ENCODE data around the gene PTPRZ1. TPM values are rescaled to one million over a fixed set of nuclear protein-coding genes. Genes with fewer than 3 reads are reported as not detected.

PTPRZ1 gene
- polyA plus RNA-seq, 3 donors, result not detected

GRCh38 chr7:121837462-121837861, 35.5 kb upstream of the PTPRZ1 start:
- Mint-ChIP-seq H3K9me3 (no peaks in the 10 kb centered on the region), H3K27me3 (ENCODE audit: low read depth in 3 of 3) (no peaks in the 10 kb centered on the region), H3K36me3 (no peaks in the 10 kb centered on the region), H3K4me3 (no peak overlapping the region), H3K4me1 (no peaks in the 10 kb centered on the region), H3K27ac (no peak overlapping the region)
- H4K20me1 ChIP-seq (ENCODE audit: insufficient read depth, low read length), result no peaks in the 10 kb centered on the region
- TF ChIP-seq CTCF (IDR thresholded peaks at IDR 0.05), result no peak
- H3K27me3 ChIP-seq (ENCODE audit: control insufficient read depth in 2 of 2, insufficient read depth in 2 of 2, low read length in 2 of 2), result no peaks in the 10 kb centered on the region
- no peak overlapping the region for H2AFZ ChIP-seq (ENCODE audit: insufficient read depth, low read depth, low read length, poor library complexity, severe bottlenecking)
- intact Hi-C loops (cut with micrococcal nuclease), result no loop called here
- DNase-seq, result no peak
- H3K27ac ChIP-seq (ENCODE audit: low read depth in 1 of 2, low read length in 2 of 2), result no peak overlapping the region
- H3K4me1 ChIP-seq (ENCODE audit: control insufficient read depth in 1 of 2, insufficient read depth in 2 of 2, low read length in 2 of 2), result no peaks in the 10 kb centered on the region
- no peak overlapping the region for H3K9ac ChIP-seq (ENCODE audit: insufficient read depth, low read length, poor library complexity, severe bottlenecking)
- H3K9me3 ChIP-seq (replicated peaks in 1 of 2; ENCODE audit: control insufficient read depth in 1 of 2, insufficient read depth in 1 of 2, low read length in 2 of 2), result no peaks in the 10 kb centered on the region
- H3K36me3 ChIP-seq (replicated peaks in 1 of 2; ENCODE audit: control insufficient read depth in 1 of 2, insufficient read depth in 2 of 2, low read length in 2 of 2), result no peaks in the 10 kb centered on the region
- no CpG with 5 or more reads among the region's 1 CpG for WGBS (ENCODE audit: insufficient coverage)
- no peak overlapping the region for H3K4me3 ChIP-seq (replicated peaks in 1 of 3; ENCODE audit: low read depth in 2 of 3, low read length in 3 of 3)
- H3K4me2 ChIP-seq (replicated peaks; ENCODE audit: extremely low read depth, low read length, poor library complexity, severe bottlenecking), result no peak overlapping the region
- no peaks in the 10 kb centered on the region for H3K79me2 ChIP-seq (ENCODE audit: insufficient read depth, low read length)

GRCh38 chr7:121847041-121847440, 25.9 kb upstream of the PTPRZ1 start:
- Histone ChIP-seq H3K79me2 (ENCODE audit: insufficient read depth, low read length) (no peaks in the 10 kb centered on the region), H3K4me1 (ENCODE audit: control insufficient read depth in 1 of 2, insufficient read depth in 2 of 2, low read length in 2 of 2) (no peaks in the 10 kb centered on the region), H3K9me3 (replicated peaks in 1 of 2; ENCODE audit: control insufficient read depth in 1 of 2, insufficient read depth in 1 of 2, low read length in 2 of 2) (no peaks in the 10 kb centered on the region), H3K4me2 (replicated peaks; ENCODE audit: extremely low read depth, low read length, poor library complexity, severe bottlenecking) (no peak overlapping the region), H3K4me3 (replicated peaks in 1 of 3; ENCODE audit: low read depth in 2 of 3, low read length in 3 of 3) (no peak overlapping the region), H3K27ac (ENCODE audit: low read depth in 1 of 2, low read length in 2 of 2) (no peak overlapping the region), H3K9ac (ENCODE audit: insufficient read depth, low read length, poor library complexity, severe bottlenecking) (no peak overlapping the region), H3K36me3 (replicated peaks in 1 of 2; ENCODE audit: control insufficient read depth in 1 of 2, insufficient read depth in 2 of 2, low read length in 2 of 2) (no peaks in the 10 kb centered on the region), H4K20me1 (ENCODE audit: insufficient read depth, low read length) (no peaks in the 10 kb centered on the region), H2AFZ (ENCODE audit: insufficient read depth, low read depth, low read length, poor library complexity, severe bottlenecking) (no peak overlapping the region), H3K27me3 (ENCODE audit: control insufficient read depth in 2 of 2, insufficient read depth in 2 of 2, low read length in 2 of 2) (no peaks in the 10 kb centered on the region)
- WGBS (ENCODE audit: insufficient coverage), result no CpG with 5 or more reads among the region's 4 CpGs
- TF ChIP-seq CTCF (IDR thresholded peaks at IDR 0.05), result no peak
- Mint-ChIP-seq H3K9me3 (peaks cover 0 to 11% (median 4%) of the 10 kb centered on the region in 7 donors), H3K36me3 (no peaks in the 10 kb centered on the region), H3K27ac (no peak overlapping the region), H3K4me1 (no peaks in the 10 kb centered on the region), H3K27me3 (ENCODE audit: low read depth in 3 of 3) (no peaks in the 10 kb centered on the region), H3K4me3 (no peak overlapping the region)
- intact Hi-C loops (cut with micrococcal nuclease), result no loop called here
- DNase-seq, result no peak

All from CD14-positive monocyte (primary cell).